ENCODE data around the gene NUFIP1. TPM values are rescaled to one million over a fixed set of nuclear protein-coding genes. Genes with fewer than 3 reads are reported as not detected.

NUFIP1 gene
- total RNA-seq, 1 donor from 2014 or later = 8.8 TPM

- no peak overlapping the region for H3K27ac Mint-ChIP-seq
- no peaks in the 10 kb centered on the region for H3K4me1 Mint-ChIP-seq (ENCODE audit: low read depth)
- H3K36me3 Mint-ChIP-seq (ENCODE audit: insufficient read depth) = no peaks in the 10 kb centered on the region
- TF ChIP-seq CTCF (IDR thresholded peaks at IDR 0.05; ENCODE audit: unreplicated experiment) = no peak
- H3K27me3 Mint-ChIP-seq = no peaks in the 10 kb centered on the region
- no peak for DNase-seq (ENCODE audit: low spot score, unreplicated experiment)
- H3K4me3 Mint-ChIP-seq (ENCODE audit: low read depth) = no peak overlapping the region
- no peaks in the 10 kb centered on the region for H3K9me3 Mint-ChIP-seq (ENCODE audit: low read depth)
Observed at GRCh38 chr13:44930963-44931623, 58.2 kb downstream of the NUFIP1 start.

GRCh38 chr13:44930280-44930679, 59.0 kb downstream of the NUFIP1 start:
- H3K36me3 Mint-ChIP-seq (ENCODE audit: insufficient read depth) = no peaks in the 10 kb centered on the region
- no peaks in the 10 kb centered on the region for H3K4me1 Mint-ChIP-seq (ENCODE audit: low read depth)
- H3K9me3 Mint-ChIP-seq (ENCODE audit: low read depth) = no peaks in the 10 kb centered on the region
- no peak for TF ChIP-seq CTCF (IDR thresholded peaks at IDR 0.05; ENCODE audit: unreplicated experiment)
- H3K4me3 Mint-ChIP-seq (ENCODE audit: low read depth) = no peak overlapping the region
- no peak overlapping the region for H3K27ac Mint-ChIP-seq
- H3K27me3 Mint-ChIP-seq = peaks cover 2% of the 10 kb centered on the region
- DNase-seq (ENCODE audit: low spot score, unreplicated experiment) = no peak

- no peak overlapping the region for H3K27ac Mint-ChIP-seq
- DNase-seq (ENCODE audit: low spot score, unreplicated experiment) = no peak
Observed at GRCh38 chr13:44929692-44930091, 59.6 kb downstream of the NUFIP1 start.

GRCh38 chr13:44927968-44928367, 61.3 kb downstream of the NUFIP1 start:
- H3K4me3 Mint-ChIP-seq (ENCODE audit: low read depth) = no peak overlapping the region
- H3K9me3 Mint-ChIP-seq (ENCODE audit: low read depth) = no peaks in the 10 kb centered on the region
- no peaks in the 10 kb centered on the region for H3K36me3 Mint-ChIP-seq (ENCODE audit: insufficient read depth)
- peaks cover 2% of the 10 kb centered on the region for H3K27me3 Mint-ChIP-seq
- no peak overlapping the region for H3K27ac Mint-ChIP-seq
- no peak for TF ChIP-seq CTCF (IDR thresholded peaks at IDR 0.05; ENCODE audit: unreplicated experiment)
- no peaks in the 10 kb centered on the region for H3K4me1 Mint-ChIP-seq (ENCODE audit: low read depth)
- DNase-seq (ENCODE audit: low spot score, unreplicated experiment) = no peak

More at GRCh38 chr13:44929692-44930091, 59.6 kb downstream of the NUFIP1 start:
- Mint-ChIP-seq H3K36me3 (ENCODE audit: insufficient read depth) (no peaks in the 10 kb centered on the region), H3K4me3 (ENCODE audit: low read depth) (no peak overlapping the region), H3K9me3 (ENCODE audit: low read depth) (no peaks in the 10 kb centered on the region), H3K4me1 (ENCODE audit: low read depth) (no peaks in the 10 kb centered on the region), H3K27me3 (peaks cover 2% of the 10 kb centered on the region)
- TF ChIP-seq CTCF (IDR thresholded peaks at IDR 0.05; ENCODE audit: unreplicated experiment) = no peak

- Mint-ChIP-seq H3K4me3 (ENCODE audit: low read depth) (no peak overlapping the region), H3K9me3 (ENCODE audit: low read depth) (no peaks in the 10 kb centered on the region), H3K4me1 (ENCODE audit: low read depth) (peaks cover 5% of the 10 kb centered on the region), H3K36me3 (ENCODE audit: insufficient read depth) (no peaks in the 10 kb centered on the region), H3K27me3 (peaks cover 2% of the 10 kb centered on the region), H3K27ac (no peak overlapping the region)
- no peak for TF ChIP-seq CTCF (IDR thresholded peaks at IDR 0.05; ENCODE audit: unreplicated experiment)
- DNase-seq (ENCODE audit: low spot score, unreplicated experiment) = no peak
Observed at GRCh38 chr13:44921931-44922758, 67.1 kb downstream of the NUFIP1 start.
